ENCODE data around the gene CIDEA.

Gene CIDEA

GRCh38 chr18:12276736-12277554, 22.8 kb downstream of the CIDEA start:
- no peak for DNase-seq

- DNase-seq: no peak
Observed at GRCh38 chr18:12278215-12278671, 24.1 kb downstream of the CIDEA start.

- no peak for DNase-seq
Observed at GRCh38 chr18:12278741-12279682, 24.9 kb downstream of the CIDEA start.

GRCh38 chr18:12279781-12280531, 25.8 kb downstream of the CIDEA start:
- no peak for DNase-seq

DNA sequence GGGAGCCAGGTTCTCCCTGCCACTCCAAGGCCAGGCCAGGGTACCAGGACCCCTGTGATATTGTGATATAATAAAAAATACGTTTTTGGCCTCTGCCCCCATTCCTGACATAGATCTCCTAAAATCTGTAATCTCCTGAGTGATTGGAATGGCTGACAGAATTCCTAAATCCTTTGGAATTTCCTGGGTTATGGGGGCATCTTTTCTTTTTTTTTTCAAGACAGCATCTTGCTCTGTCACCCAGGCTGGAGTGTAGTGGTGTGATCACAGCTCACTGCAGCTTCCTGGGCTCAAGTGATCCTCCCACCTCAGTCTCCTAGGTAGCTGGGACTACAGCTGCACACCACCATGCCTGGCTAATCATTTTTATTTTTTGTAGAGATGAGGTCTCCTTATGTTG, 27.7 kb downstream of the CIDEA start:
- no peak for DNase-seq

DNA sequence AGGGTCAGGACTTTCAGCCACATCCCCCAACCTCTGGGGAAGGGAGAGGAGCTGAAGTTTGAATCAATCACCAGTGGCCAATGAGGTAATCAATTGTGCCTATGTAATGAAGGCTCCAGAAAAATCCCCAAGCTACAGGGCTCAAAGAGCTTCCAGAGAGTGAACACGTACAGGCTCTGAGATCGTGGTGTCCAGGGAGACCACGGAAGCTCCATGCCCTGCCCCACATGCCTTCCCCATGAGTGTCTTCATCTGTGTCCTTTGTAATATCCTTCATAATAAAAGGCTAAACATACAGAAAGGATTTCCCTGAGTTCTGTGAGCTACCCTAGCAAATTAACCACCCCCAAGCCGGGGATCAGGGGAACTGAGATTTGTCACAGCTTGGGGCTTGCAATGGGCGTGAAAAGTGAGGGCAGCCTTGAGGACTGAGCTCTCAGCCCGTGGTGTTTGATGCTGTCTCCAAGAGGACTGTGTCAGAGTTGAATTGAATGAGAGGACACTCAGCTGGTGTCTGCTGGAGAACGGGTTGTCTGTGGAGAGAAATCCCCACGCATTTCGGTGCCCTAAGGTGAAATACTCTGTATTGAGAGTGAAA, 28.4 kb downstream of the CIDEA start:
- no peak for DNase-seq

DNA sequence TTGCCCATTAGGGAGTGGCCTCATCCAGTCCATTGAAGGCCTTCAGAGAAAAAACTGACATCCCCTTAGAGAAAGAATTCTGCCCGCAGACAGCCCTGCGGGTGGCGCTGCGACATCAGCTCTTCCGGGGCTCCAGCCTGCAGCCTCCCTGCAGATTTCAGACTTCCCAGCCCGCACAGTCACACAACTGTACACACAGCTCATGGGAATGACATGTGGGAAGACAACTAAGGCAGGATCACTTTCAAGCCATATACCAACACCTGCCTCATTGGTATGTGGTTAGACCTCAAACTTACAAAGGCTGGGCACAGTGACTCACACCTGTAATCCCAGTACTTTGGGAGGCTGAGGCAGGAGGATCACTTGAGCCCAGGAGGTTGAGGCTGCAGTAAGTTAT, 29.1 kb downstream of the CIDEA start:
- DNase-seq: no peak

DNA sequence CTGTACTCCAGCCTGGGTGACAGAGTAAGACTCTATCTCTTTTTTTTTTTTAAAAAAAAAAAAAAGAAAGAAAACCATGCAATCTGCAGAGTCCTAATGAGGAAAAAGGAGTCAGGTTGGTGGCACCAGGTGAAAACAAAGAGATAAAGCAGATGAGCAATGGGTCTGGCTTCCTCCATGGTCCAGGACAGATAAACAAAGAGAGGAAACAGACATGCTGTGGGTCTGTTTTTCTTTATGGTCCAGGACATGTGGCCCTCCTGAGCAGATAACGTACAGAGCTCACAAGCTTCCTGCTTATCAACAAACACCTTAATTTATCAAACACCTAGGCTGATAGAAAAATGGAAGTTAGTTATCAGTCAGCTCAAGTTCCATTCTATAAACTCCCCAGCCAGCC, 29.5 kb downstream of the CIDEA start:
- DNase-seq: no peak

GRCh38 chr18:12287131-12287681, 33.0 kb downstream of the CIDEA start:
- no peak for DNase-seq

GRCh38 chr18:12287684-12288402, 33.7 kb downstream of the CIDEA start:
- no peak for DNase-seq

DNA sequence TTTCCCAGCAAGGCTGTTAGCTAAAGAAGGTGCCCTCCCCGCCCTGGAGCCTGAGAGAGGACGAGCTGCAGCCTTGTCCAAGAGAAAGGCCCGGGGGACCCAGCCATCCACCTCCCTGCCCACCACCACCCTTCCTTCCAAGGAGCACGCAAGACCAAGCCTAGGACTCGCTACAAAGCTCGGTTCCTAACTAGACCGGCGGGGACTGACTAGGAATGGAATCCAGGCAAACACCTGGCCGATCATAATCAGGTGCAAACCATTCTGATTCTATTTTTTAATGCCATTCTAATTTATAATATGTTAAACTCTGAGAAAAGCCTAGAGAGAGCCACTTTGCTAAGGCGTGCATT, 34.2 kb downstream of the CIDEA start:
- DNase-seq: no peak

- no peak for DNase-seq
Observed at GRCh38 chr18:12290086-12290485, 35.9 kb downstream of the CIDEA start.

- no peak for DNase-seq
Observed at GRCh38 chr18:12291161-12291560, 37.0 kb downstream of the CIDEA start.

DNA sequence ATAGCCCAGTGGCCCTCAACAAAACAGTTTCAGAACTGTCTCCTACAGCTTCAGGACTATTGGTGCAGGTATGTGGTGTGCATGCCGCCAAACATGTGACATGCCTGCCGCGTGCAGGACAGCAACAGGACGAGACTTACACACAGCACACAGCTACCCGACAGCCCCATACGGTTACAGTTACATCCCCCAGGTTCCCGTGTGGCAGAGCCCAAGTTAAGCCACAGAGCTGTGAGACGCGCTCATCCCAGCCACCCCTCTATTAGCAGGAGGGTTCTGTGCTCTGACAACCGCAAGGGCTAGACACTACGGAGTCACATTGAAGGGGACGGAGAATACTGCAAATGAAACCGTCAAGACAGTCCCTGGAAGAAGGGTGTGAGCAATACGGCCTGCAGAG, 37.5 kb downstream of the CIDEA start:
- DNase-seq: no peak

GRCh38 chr18:12293831-12294230, 39.7 kb downstream of the CIDEA start:
- DNase-seq: no peak

- DNase-seq: no peak
Observed at GRCh38 chr18:12295389-12296086, 41.4 kb downstream of the CIDEA start.

GRCh38 chr18:12296087-12296403, 41.9 kb downstream of the CIDEA start:
- no peak for DNase-seq

GRCh38 chr18:12296457-12296856, 42.3 kb downstream of the CIDEA start:
- DNase-seq: no peak

GRCh38 chr18:12299862-12300261, 45.7 kb downstream of the CIDEA start:
- no peak for DNase-seq

DNA sequence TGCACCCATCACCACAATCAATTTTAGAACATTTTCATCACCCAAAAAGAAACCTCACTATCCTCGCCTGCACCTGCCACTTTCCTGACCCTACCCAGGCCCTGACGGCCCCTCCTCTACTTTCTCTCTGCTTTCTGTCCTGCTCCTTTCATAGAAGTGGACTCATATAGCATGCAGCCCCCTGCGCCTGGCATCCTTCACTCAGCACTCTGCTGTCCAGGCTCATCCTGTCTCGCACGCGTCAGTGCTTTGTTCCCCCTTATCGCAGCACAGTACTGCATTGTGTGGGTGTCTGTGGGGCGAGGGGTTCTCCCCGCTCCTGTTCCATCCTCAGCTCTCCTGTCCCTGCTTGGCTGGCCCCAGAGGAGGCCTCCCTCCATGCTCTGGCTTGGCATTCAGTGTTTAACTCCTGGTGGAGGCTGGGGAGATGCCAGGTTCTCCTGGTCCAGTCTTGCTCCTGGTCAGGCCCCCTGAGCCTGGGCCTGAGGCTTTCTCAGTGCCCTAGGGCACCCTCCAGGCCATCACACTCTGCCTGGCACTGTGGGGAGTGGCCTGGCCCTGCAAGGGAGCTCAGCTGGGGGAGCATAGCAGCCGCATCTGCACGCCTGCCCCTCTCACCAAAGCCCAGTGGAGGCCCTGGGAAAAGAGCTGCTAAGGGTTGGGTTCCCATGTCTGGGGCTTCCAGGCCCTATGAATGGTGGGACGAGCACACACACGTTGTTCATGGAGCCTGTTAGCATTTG, 47.3 kb downstream of the CIDEA start:
- no peak for DNase-seq

Data from activated CD4-positive, alpha-beta T cell treated with anti-CD3 and anti-CD28 coated beads, Interleukin-2, Interleukin-6, amounts not matched to agents 100 ng/mL and 50 ng/mL, durations not matched to agents 16 hours and 8 hours (primary cell).